KOPT-K1 (cell line): ENCODE data around the gene DYNLT2.
"Not testable (repeated sequence)": the region's sequence is repeated elsewhere in the genome, so short reads cannot be mapped to it uniquely, and the experiment has no call there.

Experiments
- H3K27ac ChIP-seq: fragments of 200-600 bp; sonication (generic); 2 replicates; pipeline ENCODE4 v1.5.1; 2016; ENCODE audit warnings: antibody characterized with exemption, mild to moderate bottlenecking, low read depth, low read length; ENCODE audit not compliant: poor library complexity, severe bottlenecking
- H3K36me3 ChIP-seq: fragments of 200-600 bp; sonication (generic); 2 replicates; pipeline ENCODE4 v1.5.1; 2017; ENCODE audit warnings: antibody characterized with exemption, mild to moderate bottlenecking, low read length, moderate library complexity; ENCODE audit not compliant: insufficient read depth
- H3K9me3 ChIP-seq: fragments of 200-600 bp; sonication (generic); 2 replicates; pipeline ENCODE4 v1.5.1; 2017; ENCODE audit warnings: antibody characterized with exemption, low read length, mild to moderate bottlenecking; ENCODE audit not compliant: insufficient read depth, poor library complexity, severe bottlenecking

Gene DYNLT2

GRCh38 chr6:169774347-169774746, 23.0 kb upstream of the DYNLT2 start:
- H3K36me3 ChIP-seq, result peaks cover 61% of the 10 kb centered on the region

GRCh38 chr6:169766921-169767736, 15.8 kb upstream of the DYNLT2 start:
- H3K9me3 ChIP-seq, result no peaks in the 10 kb centered on the region
- peaks cover 75% of the 10 kb centered on the region for H3K36me3 ChIP-seq
- no peak overlapping the region for H3K27ac ChIP-seq

More at GRCh38 chr6:169774347-169774746, 23.0 kb upstream of the DYNLT2 start:
- no peaks in the 10 kb centered on the region for H3K9me3 ChIP-seq
- no peak overlapping the region for H3K27ac ChIP-seq

- peaks cover 75% of the 10 kb centered on the region for H3K36me3 ChIP-seq
- H3K27ac ChIP-seq, result no peak overlapping the region
Measured at GRCh38 chr6:169766232-169766631, 14.9 kb upstream of the DYNLT2 start.

GRCh38 chr6:169765789-169766188, 14.4 kb upstream of the DYNLT2 start:
- peaks cover 78% of the 10 kb centered on the region for H3K36me3 ChIP-seq
- not testable (repeated sequence) for H3K27ac ChIP-seq, H3K9me3 ChIP-seq

More at GRCh38 chr6:169766232-169766631, 14.9 kb upstream of the DYNLT2 start:
- no peaks in the 10 kb centered on the region for H3K9me3 ChIP-seq

- H3K36me3 ChIP-seq, result peaks cover 91% of the 10 kb centered on the region
- no peaks in the 10 kb centered on the region for H3K9me3 ChIP-seq
- H3K27ac ChIP-seq, result no peak overlapping the region
Measured at GRCh38 chr6:169763881-169764280, 12.5 kb upstream of the DYNLT2 start.

- peaks cover 93% of the 10 kb centered on the region for H3K36me3 ChIP-seq
- no peak overlapping the region for H3K27ac ChIP-seq
- H3K9me3 ChIP-seq, result no peaks in the 10 kb centered on the region
Measured at GRCh38 chr6:169763308-169763707, 11.9 kb upstream of the DYNLT2 start.

- peaks cover 44% of the 10 kb centered on the region for H3K36me3 ChIP-seq
- H3K27ac ChIP-seq, result no peak overlapping the region
- H3K9me3 ChIP-seq, result no peaks in the 10 kb centered on the region
Measured at GRCh38 chr6:169755162-169755561, 3.8 kb upstream of the DYNLT2 start.

GRCh38 chr6:169752074-169752623, 777 bp upstream of the DYNLT2 start:
- peak overlapping the region; percentile 88 for H3K27ac ChIP-seq
- H3K9me3 ChIP-seq, result peaks cover 2% of the 10 kb centered on the region
- peaks cover 21% of the 10 kb centered on the region for H3K36me3 ChIP-seq

GRCh38 chr6:169746556-169746955, 4.8 kb downstream of the DYNLT2 start:
- Histone ChIP-seq H3K27ac (no peak overlapping the region), H3K9me3 (peaks cover 21% of the 10 kb centered on the region)

GRCh38 chr6:169745405-169745804, 6.0 kb downstream of the DYNLT2 start:
- H3K27ac ChIP-seq, result no peak overlapping the region
- H3K9me3 ChIP-seq, result peaks cover 21% of the 10 kb centered on the region
- H3K36me3 ChIP-seq, result 0 out of 2 replicates have a peak, but pooled peaks cover 7% of the 10 kb centered on the region

More at GRCh38 chr6:169746556-169746955, 4.8 kb downstream of the DYNLT2 start:
- H3K36me3 ChIP-seq, result 0 out of 2 replicates have a peak, but pooled peaks cover 7% of the 10 kb centered on the region

- Histone ChIP-seq H3K9me3 (peaks cover 11% of the 10 kb centered on the region), H3K36me3 (no peaks in the 10 kb centered on the region), H3K27ac (no peak overlapping the region)
Measured at GRCh38 chr6:169741344-169741743, 10.0 kb downstream of the DYNLT2 start.

GRCh38 chr6:169738976-169739529, 12.3 kb downstream of the DYNLT2 start:
- Histone ChIP-seq H3K9me3 (no peaks in the 10 kb centered on the region), H3K36me3 (no peaks in the 10 kb centered on the region), H3K27ac (no peak overlapping the region)

GRCh38 chr6:169738204-169738975, 13.0 kb downstream of the DYNLT2 start:
- no peaks in the 10 kb centered on the region for H3K9me3 ChIP-seq
- no peak overlapping the region for H3K27ac ChIP-seq

GRCh38 chr6:169729961-169730360, 21.4 kb downstream of the DYNLT2 start:
- no peaks in the 10 kb centered on the region for H3K9me3 ChIP-seq
- H3K27ac ChIP-seq, result no peak overlapping the region
- no peaks in the 10 kb centered on the region for H3K36me3 ChIP-seq

More at GRCh38 chr6:169738204-169738975, 13.0 kb downstream of the DYNLT2 start:
- H3K36me3 ChIP-seq, result no peaks in the 10 kb centered on the region

GRCh38 chr6:169726963-169727362, 24.4 kb downstream of the DYNLT2 start:
- no peak overlapping the region for H3K27ac ChIP-seq
- H3K36me3 ChIP-seq, result no peaks in the 10 kb centered on the region
- no peaks in the 10 kb centered on the region for H3K9me3 ChIP-seq
